IPS-18c (cell line): ENCODE data around the gene ANKUB1.
"Not testable (repeated sequence)": the region's sequence is repeated elsewhere in the genome, so short reads cannot be mapped to it uniquely, and the experiment has no call there.

Source experiments
- H3K4me3 ChIP-seq: 2 replicates; pipeline ENCODE4 v1.7.0; 2013; ENCODE audit warnings: low read depth, mild to moderate bottlenecking, low read length, moderate library complexity; ENCODE audit not compliant: insufficient read depth
- H3K9me3 ChIP-seq: one replicate; pipeline ENCODE4 v1.6.1; 2013; ENCODE audit warnings: mild to moderate bottlenecking, low read length, moderate library complexity; ENCODE audit not compliant: control insufficient read depth, insufficient read depth

The ANKUB1 gene, protein sequence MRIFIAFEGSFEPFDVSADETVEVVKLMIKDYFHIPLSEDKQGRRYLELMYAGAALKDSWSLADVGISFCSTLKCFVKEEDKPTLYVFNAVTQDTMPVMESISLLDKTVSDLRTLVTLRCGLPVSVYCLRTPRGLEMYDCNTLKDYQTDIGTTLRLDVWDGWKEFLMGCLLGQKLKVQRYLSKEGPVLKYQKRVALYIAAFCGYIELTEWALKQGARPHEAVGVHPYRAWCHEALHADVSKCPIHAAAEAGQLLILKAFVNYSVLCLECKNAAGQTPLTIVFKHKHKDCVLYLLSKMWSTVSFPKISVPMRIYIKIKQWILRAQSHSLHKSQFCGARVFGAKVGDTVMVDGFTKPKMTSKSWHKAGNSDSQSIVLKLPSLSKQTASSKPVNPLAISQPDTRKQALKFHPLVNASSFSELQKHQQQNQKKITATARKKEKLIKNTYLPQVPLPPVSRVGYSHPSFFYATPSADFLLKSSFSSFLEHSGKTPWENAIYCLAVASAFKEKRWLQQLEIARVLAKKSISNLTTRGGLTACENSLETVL

GRCh38 chr3:149792452-149793270, at the start of gene ANKUB1:
Gene ANKUB1, minus strand, starts transcription at chr3:149792554. Its CDS starts 188 bp downstream, at chr3:149792366.
- Histone ChIP-seq H3K9me3 (no peaks in the 10 kb centered on the region), H3K4me3 (no peak within 1 kb of the TSS)

- Histone ChIP-seq H3K4me3 (no peak overlapping the region), H3K9me3 (peaks cover 7% of the 10 kb centered on the region)
These were observed 47.5 kb upstream of the ANKUB1 start for GRCh38 chr3:149839896-149840295.

DNA sequence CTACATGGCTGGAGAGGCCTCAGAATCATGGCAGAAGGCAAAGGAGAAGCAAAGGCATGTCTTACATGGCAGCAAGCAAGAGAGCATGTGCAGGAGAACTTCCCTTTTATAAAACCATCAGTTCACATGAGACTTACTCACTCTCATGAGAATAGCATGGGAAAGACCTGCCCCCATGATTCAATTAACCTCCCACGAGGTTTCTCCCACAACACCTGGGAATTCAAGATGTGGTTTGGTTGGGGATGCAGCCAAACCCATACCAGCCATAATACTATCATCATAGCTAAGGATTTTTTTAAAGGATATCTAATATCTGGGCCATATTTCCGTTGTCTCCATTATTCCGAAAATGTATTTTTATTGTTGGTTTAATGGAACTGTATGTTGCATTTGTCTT, 47.1 kb upstream of the ANKUB1 start:
- H3K9me3 ChIP-seq, H3K4me3 ChIP-seq: not testable (repeated sequence)

DNA sequence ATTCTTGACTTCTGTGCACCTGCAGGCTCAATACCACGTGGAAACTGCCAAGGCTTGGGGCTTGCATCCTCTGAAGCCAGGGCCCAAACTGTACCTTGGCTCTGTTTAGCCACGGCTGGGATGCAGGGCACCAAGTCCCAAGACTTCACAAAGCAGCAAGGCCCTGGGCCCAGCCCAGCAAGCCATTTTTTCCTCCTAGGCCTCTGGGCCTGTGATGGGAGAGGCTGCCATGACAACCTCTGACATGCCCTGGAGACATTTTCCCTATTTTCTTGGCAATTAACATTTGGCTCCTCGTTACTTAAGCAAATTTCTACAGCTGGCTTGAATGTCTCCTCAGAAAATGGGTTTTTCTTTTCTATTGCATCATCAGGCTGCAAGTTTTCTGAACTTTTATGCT, 46.1 kb upstream of the ANKUB1 start:
- not testable (repeated sequence) for H3K4me3 ChIP-seq, H3K9me3 ChIP-seq

GRCh38 chr3:149833241-149833640, 40.9 kb upstream of the ANKUB1 start:
- Histone ChIP-seq H3K9me3 (peaks cover 15% of the 10 kb centered on the region), H3K4me3 (no peak overlapping the region)

DNA sequence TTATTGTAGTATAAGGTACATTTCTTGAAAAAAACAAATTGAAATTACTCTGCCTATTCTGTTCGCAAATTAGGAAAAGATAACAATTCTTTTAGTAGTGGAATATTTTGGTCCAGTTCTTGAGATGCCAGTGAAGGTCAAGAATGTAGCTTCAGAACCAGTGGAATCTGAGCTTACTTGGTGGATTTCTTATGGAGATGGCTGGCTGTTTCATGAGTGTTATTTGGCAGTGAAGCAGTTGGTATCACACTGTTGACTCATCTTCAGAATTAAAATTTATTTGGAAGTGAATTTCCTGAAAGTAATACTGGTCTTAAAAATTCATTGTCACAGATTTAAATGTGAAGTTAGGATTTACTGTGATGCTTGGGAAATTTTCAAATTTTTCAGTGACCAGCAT, 39.7 kb upstream of the ANKUB1 start:
- H3K9me3 ChIP-seq: peaks cover 8% of the 10 kb centered on the region

DNA sequence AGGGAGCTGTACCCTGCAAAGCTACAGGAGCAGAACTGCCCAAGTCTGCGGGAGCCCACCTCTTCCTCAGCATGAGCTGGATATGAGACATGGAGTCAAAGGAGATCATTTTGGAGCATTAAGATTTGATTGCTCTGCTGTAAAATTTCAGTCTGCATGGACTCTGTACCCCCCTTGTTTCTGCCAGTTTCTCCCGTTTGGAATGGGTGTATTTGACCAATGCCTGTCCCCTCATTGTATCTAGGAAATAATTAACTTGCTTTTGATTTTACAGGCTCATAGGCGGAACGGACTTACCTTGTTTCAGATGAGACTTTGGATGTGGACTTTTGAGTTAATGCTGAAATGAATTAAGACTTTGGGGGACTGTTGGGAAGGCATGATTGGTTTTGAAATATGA, 39.0 kb upstream of the ANKUB1 start:
- H3K4me3 ChIP-seq: no peak overlapping the region
- H3K9me3 ChIP-seq: peaks cover 8% of the 10 kb centered on the region

More for the DNA sequence above, 39.7 kb upstream of the ANKUB1 start:
- no peak overlapping the region for H3K4me3 ChIP-seq

- H3K9me3 ChIP-seq: peaks cover 8% of the 10 kb centered on the region
- peak overlapping the region; percentile 20; the same call in 1 of the 2 replicates for H3K4me3 ChIP-seq
These were observed 38.5 kb upstream of the ANKUB1 start for GRCh38 chr3:149830902-149831301.

GRCh38 chr3:149829631-149830030, 37.3 kb upstream of the ANKUB1 start:
- H3K4me3 ChIP-seq, H3K9me3 ChIP-seq: not testable (repeated sequence)

- Histone ChIP-seq H3K9me3 (peaks cover 8% of the 10 kb centered on the region), H3K4me3 (no peak overlapping the region)
These were observed 36.0 kb upstream of the ANKUB1 start for GRCh38 chr3:149828390-149828789.

DNA sequence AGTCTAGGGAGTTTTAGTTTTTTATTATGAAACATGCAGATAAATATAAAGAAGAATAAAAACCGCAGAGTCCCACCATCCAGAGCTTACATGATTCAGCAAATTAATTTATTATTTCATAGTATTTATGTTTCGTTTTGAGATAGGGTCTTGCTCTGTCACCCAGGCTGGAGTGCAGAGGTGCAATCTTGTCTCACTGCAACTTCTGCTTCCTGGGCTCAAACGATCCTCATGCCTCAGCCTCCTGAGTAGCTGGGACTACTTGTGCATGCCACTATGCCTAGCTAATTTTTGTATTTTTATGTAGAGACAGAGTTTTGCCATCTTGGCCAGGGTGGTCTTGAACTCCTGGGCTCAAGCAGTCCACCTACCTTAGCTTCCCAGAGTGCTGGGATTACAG, 34.3 kb upstream of the ANKUB1 start:
- H3K9me3 ChIP-seq: peaks cover 8% of the 10 kb centered on the region

GRCh38 chr3:149820183-149820582, 27.8 kb upstream of the ANKUB1 start:
- Histone ChIP-seq H3K9me3 (no peaks in the 10 kb centered on the region), H3K4me3 (no peak overlapping the region)

More for the DNA sequence above, 34.3 kb upstream of the ANKUB1 start:
- H3K4me3 ChIP-seq: no peak overlapping the region

GRCh38 chr3:149819432-149819831, 27.1 kb upstream of the ANKUB1 start:
- Histone ChIP-seq H3K9me3 (no peaks in the 10 kb centered on the region), H3K4me3 (no peak overlapping the region)

DNA sequence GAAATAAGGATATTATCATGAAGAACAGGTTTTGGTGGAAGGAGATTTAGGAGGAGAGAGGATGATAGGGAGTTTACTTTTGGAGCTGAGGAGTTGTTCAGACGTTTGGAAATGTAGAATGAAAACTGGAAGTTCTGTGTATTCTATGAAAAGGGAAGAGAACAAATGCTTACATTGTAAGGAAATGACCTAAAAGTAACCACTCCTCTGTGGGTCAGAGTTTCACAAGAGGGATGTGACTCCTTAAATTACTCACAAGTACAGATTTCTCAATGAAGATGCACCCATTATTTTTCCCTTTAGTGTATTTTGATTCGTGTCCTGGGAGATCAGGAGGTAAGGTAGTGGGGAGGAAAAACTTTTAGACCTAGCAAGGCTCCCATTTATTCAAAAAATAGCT, 24.6 kb upstream of the ANKUB1 start:
- Histone ChIP-seq H3K9me3 (no peaks in the 10 kb centered on the region), H3K4me3 (no peak overlapping the region)

DNA sequence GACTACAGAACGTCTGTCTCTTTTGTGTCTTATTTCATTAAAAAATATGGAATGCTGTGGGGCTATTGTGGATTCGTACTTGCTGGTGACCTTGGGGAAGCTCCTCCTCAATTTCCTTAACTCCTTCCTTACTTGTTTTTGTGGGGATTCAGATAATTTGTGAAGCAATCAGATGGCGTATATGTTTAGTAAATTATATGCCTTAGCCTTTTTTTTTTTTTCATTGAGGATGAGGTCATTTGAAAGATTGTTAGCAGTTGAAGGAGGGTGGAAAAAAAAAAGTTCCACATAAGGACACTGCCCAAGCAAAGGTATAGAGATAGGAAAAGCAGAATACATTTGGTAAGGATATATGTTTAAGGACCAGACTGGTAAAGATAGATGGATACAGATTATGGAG, 24.0 kb upstream of the ANKUB1 start:
- Histone ChIP-seq H3K4me3 (no peak overlapping the region), H3K9me3 (no peaks in the 10 kb centered on the region)

GRCh38 chr3:149815728-149816127, 23.4 kb upstream of the ANKUB1 start:
- Histone ChIP-seq H3K4me3 (no peak overlapping the region), H3K9me3 (no peaks in the 10 kb centered on the region)

GRCh38 chr3:149815321-149815720, 23.0 kb upstream of the ANKUB1 start:
- no peak overlapping the region for H3K4me3 ChIP-seq
- H3K9me3 ChIP-seq: no peaks in the 10 kb centered on the region
